Ascending aorta (tissue), 2 donors: ENCODE measurements around the gene TMPRSS3. TPM values are rescaled to one million over a fixed set of nuclear protein-coding genes. Genes with fewer than 3 reads are reported as not detected.
"Not testable (repeated sequence)": the region's sequence is repeated elsewhere in the genome, so short reads cannot be mapped to it uniquely, and the experiment has no call there.

ENCODE experiments used
- DNase-seq, 2 donors: peaks; one replicate each; pipeline ENCODE4 v3.0.0-alpha.2; 2019; ENCODE audit warnings: low spot score in 2 of 2
- H3K27ac ChIP-seq, 2 donors: fragments of 200-600 bp; sonication (generic); one replicate each; pipeline ENCODE4 v1.5.1; 2016 to 2017; ENCODE audit warnings: mild to moderate bottlenecking in 1 of 2
- H3K27me3 ChIP-seq: fragments of 200-600 bp; sonication (generic); one replicate; pipeline ENCODE4 v1.5.1; 2017
- H3K36me3 ChIP-seq, 2 donors: fragments of 200-600 bp; sonication (generic); one replicate each; pipeline ENCODE4 v1.5.1; 2016
- H3K4me1 ChIP-seq, 2 donors: fragments of 200-600 bp; sonication (generic); one replicate each; pipeline ENCODE4 v1.5.1; 2016 to 2017; ENCODE audit warnings: mild to moderate bottlenecking in 1 of 2
- H3K4me3 ChIP-seq, 2 donors: fragments of 200-600 bp; sonication (generic); one replicate each; pipeline ENCODE4 v1.5.1; 2016 to 2017; ENCODE audit warnings: mild to moderate bottlenecking in 1 of 2
- H3K9me3 ChIP-seq, 2 donors: fragments of 200-600 bp; sonication (generic); one replicate each; pipeline ENCODE4 v1.5.1; 2016
- CTCF ChIP-seq, 3 experiments: fragments of 200-600 bp in 2 of 3; fragments of 450-650 bp in 1 of 3; sonication (generic) in 2 of 3; IDR thresholded peaks; one replicate each; pipeline ENCODE4 v1.5.1; 2016 to 2019; ENCODE audit warnings: antibody characterized with exemption in 3 of 3, mild to moderate bottlenecking in 1 of 3, moderate library complexity in 1 of 3
- intact Hi-C: fragments of 100-400 bp; cut with DNase I; formaldehyde crosslinking; loops from one replicate; pipeline ENCODE4 v1.15.1; 2023
- total RNA-seq: library from RNA; depleted of rRNA; stranded (reverse); fragments of >200 nt; gene quantifications from one replicate; pipeline ENCODE4 v1.1.0, GENCODE V29; 2016

TMPRSS3 gene
- total RNA-seq, 1 donor from 2014 or later = not detected

GRCh38 chr21:42411891-42412635 is 16.2 kb upstream of the TMPRSS3 start:
- no peak for DNase-seq
- no peak for TF ChIP-seq CTCF (IDR thresholded peaks at IDR 0.05)
- no peak overlapping the region for H3K27ac ChIP-seq
- no peaks in the 10 kb centered on the region for H3K27me3 ChIP-seq
- H3K9me3 ChIP-seq = no peaks in the 10 kb centered on the region
- no peaks in the 10 kb centered on the region for H3K36me3 ChIP-seq
- intact Hi-C loops = no loop called here
- no peaks in the 10 kb centered on the region for H3K4me1 ChIP-seq
- H3K4me3 ChIP-seq = no peak overlapping the region

- Histone ChIP-seq H3K27me3 (no peaks in the 10 kb centered on the region), H3K9me3 (no peaks in the 10 kb centered on the region), H3K4me1 (no peaks in the 10 kb centered on the region), H3K36me3 (no peaks in the 10 kb centered on the region), H3K4me3 (no peak overlapping the region), H3K27ac (no peak overlapping the region)
- intact Hi-C loops = no loop called here
- no peak for TF ChIP-seq CTCF (IDR thresholded peaks at IDR 0.05)
- no peak for DNase-seq
Measured at GRCh38 chr21:42411197-42411869, 15.5 kb upstream of the TMPRSS3 start.

- no peak for DNase-seq
- no peaks in the 10 kb centered on the region for H3K9me3 ChIP-seq
- no peaks in the 10 kb centered on the region for H3K4me1 ChIP-seq
- no peaks in the 10 kb centered on the region for H3K36me3 ChIP-seq
- no peak overlapping the region for H3K27ac ChIP-seq
- no peaks in the 10 kb centered on the region for H3K27me3 ChIP-seq
- intact Hi-C loops = no loop called here
- no peak for TF ChIP-seq CTCF (IDR thresholded peaks at IDR 0.05)
- H3K4me3 ChIP-seq = no peak overlapping the region
Measured at GRCh38 chr21:42409366-42409765, 13.5 kb upstream of the TMPRSS3 start.

GRCh38 chr21:42408718-42409117 is 12.9 kb upstream of the TMPRSS3 start:
- DNase-seq, H3K36me3 ChIP-seq, H3K27me3 ChIP-seq, H3K4me3 ChIP-seq, intact Hi-C loops, H3K4me1 ChIP-seq, H3K9me3 ChIP-seq, H3K27ac ChIP-seq: not testable (repeated sequence)

GRCh38 chr21:42407476-42407875 is 11.6 kb upstream of the TMPRSS3 start:
- DNase-seq = no peak
- TF ChIP-seq CTCF (IDR thresholded peaks at IDR 0.05) = no peak
- Histone ChIP-seq H3K27me3 (no peaks in the 10 kb centered on the region), H3K4me1 (no peaks in the 10 kb centered on the region), H3K9me3 (no peaks in the 10 kb centered on the region), H3K36me3 (no peaks in the 10 kb centered on the region), H3K4me3 (no peak overlapping the region), H3K27ac (no peak overlapping the region)
- intact Hi-C loops = no loop called here

GRCh38 chr21:42406866-42407265 is 11.0 kb upstream of the TMPRSS3 start:
- intact Hi-C loops = no loop called here
- no peak overlapping the region for H3K27ac ChIP-seq
- TF ChIP-seq CTCF (IDR thresholded peaks at IDR 0.05) = no peak
- no peaks in the 10 kb centered on the region for H3K4me1 ChIP-seq
- H3K4me3 ChIP-seq = no peak overlapping the region
- DNase-seq = no peak
- no peaks in the 10 kb centered on the region for H3K9me3 ChIP-seq
- no peaks in the 10 kb centered on the region for H3K36me3 ChIP-seq
- H3K27me3 ChIP-seq = no peaks in the 10 kb centered on the region
